ENCODE data around the gene HLF. TPM values are rescaled to one million over a fixed set of nuclear protein-coding genes. Genes with fewer than 3 reads are reported as not detected.

The HLF gene
- total RNA-seq, 1 donor from 2014 or later = not detected

- no peak for DNase-seq
Measured at GRCh38 chr17:55275894-55276804, 11.4 kb downstream of the HLF start.

- DNase-seq = no peak
Measured at GRCh38 chr17:55278173-55278961, 13.6 kb downstream of the HLF start.

GRCh38 chr17:55279203-55279602 lies 14.4 kb downstream of the HLF start:
- no peak for DNase-seq

GRCh38 chr17:55279788-55280187 lies 15.0 kb downstream of the HLF start:
- no peak for DNase-seq

GRCh38 chr17:55280212-55280611 lies 15.5 kb downstream of the HLF start:
- DNase-seq = no peak

GRCh38 chr17:55281649-55282378 lies 17.1 kb downstream of the HLF start:
- DNase-seq = no peak

- DNase-seq = no peak
Measured at GRCh38 chr17:55282379-55282702, 17.6 kb downstream of the HLF start.

GRCh38 chr17:55282741-55283140 lies 18.0 kb downstream of the HLF start:
- no peak for DNase-seq

GRCh38 chr17:55283256-55283965 lies 18.7 kb downstream of the HLF start:
- DNase-seq = no peak

GRCh38 chr17:55284001-55284884 lies 19.5 kb downstream of the HLF start:
- no peak for DNase-seq

- no peak for DNase-seq
Measured at GRCh38 chr17:55284944-55285339, 20.2 kb downstream of the HLF start.

GRCh38 chr17:55285340-55286301 lies 20.9 kb downstream of the HLF start:
- peak; percentile 59 for DNase-seq

GRCh38 chr17:55286681-55287589 lies 22.2 kb downstream of the HLF start:
- no peak for DNase-seq

GRCh38 chr17:55288356-55289105 lies 23.8 kb downstream of the HLF start:
- DNase-seq = no peak

GRCh38 chr17:55289106-55289446 lies 24.3 kb downstream of the HLF start:
- DNase-seq = no peak

GRCh38 chr17:55289978-55290377 lies 25.2 kb downstream of the HLF start:
- DNase-seq = no peak

GRCh38 chr17:55290492-55291113 lies 25.8 kb downstream of the HLF start:
- DNase-seq = no peak

- no peak for DNase-seq
Measured at GRCh38 chr17:55291114-55291507, 26.4 kb downstream of the HLF start.

Data from dermis blood vessel endothelial cell (primary cell).